ENCODE data around the gene MLPH. TPM values are rescaled to one million over a fixed set of nuclear protein-coding genes. Genes with fewer than 3 reads are reported as not detected.
A peak's percentile ranks its signal among the peaks of the same experiment; 100 is the strongest.

MLPH gene
- total RNA-seq, 1 donor, result 0.54 TPM

- DNase-seq (ENCODE audit: low read depth in 2 of 3, low spot score in 2 of 3), result no peak
Measured at GRCh38 chr2:237478095-237478494, 9.0 kb upstream of the MLPH start.

GRCh38 chr2:237478979-237479378, 8.1 kb upstream of the MLPH start:
- DNase-seq (ENCODE audit: low read depth in 2 of 3, low spot score in 2 of 3), result no peak

- no peak for DNase-seq (ENCODE audit: low read depth in 2 of 3, low spot score in 2 of 3)
Measured at GRCh38 chr2:237479747-237480146, 7.3 kb upstream of the MLPH start.

GRCh38 chr2:237480556-237480955, 6.5 kb upstream of the MLPH start:
- no peak for DNase-seq (ENCODE audit: low read depth in 2 of 3, low spot score in 2 of 3)

GRCh38 chr2:237480988-237481525, 6.0 kb upstream of the MLPH start:
- no peak for DNase-seq (ENCODE audit: low read depth in 2 of 3, low spot score in 2 of 3)

GRCh38 chr2:237482485-237482884, 4.6 kb upstream of the MLPH start:
- peak in 2 of 3 donors; percentile 57 to 64 for DNase-seq (ENCODE audit: low read depth in 2 of 3, low spot score in 2 of 3)

- DNase-seq (ENCODE audit: low read depth in 2 of 3, low spot score in 2 of 3), result no peak
Measured at GRCh38 chr2:237483018-237483731, 3.9 kb upstream of the MLPH start.

- no peak for DNase-seq (ENCODE audit: low read depth in 2 of 3, low spot score in 2 of 3)
Measured at GRCh38 chr2:237485304-237485703, 1.7 kb upstream of the MLPH start.

- no peak for DNase-seq (ENCODE audit: low read depth in 2 of 3, low spot score in 2 of 3)
Measured at GRCh38 chr2:237485844-237486243, 1.2 kb upstream of the MLPH start.

GRCh38 chr2:237486334-237486818, 675 bp upstream of the MLPH start:
- DNase-seq (ENCODE audit: low read depth in 2 of 3, low spot score in 2 of 3), result no peak

GRCh38 chr2:237487496-237487895, 445 bp downstream of the MLPH start:
- no peak for DNase-seq (ENCODE audit: low read depth in 2 of 3, low spot score in 2 of 3)

GRCh38 chr2:237488295-237488694, 1.2 kb downstream of the MLPH start:
- no peak for DNase-seq (ENCODE audit: low read depth in 2 of 3, low spot score in 2 of 3)

GRCh38 chr2:237488901-237489860, 2.1 kb downstream of the MLPH start:
- no peak for DNase-seq (ENCODE audit: low read depth in 2 of 3, low spot score in 2 of 3)

GRCh38 chr2:237490009-237490711, 3.1 kb downstream of the MLPH start:
- DNase-seq (ENCODE audit: low read depth in 2 of 3, low spot score in 2 of 3), result no peak

GRCh38 chr2:237490795-237491194, 3.7 kb downstream of the MLPH start:
- DNase-seq (ENCODE audit: low read depth in 2 of 3, low spot score in 2 of 3), result no peak

- no peak for DNase-seq (ENCODE audit: low read depth in 2 of 3, low spot score in 2 of 3)
Measured at GRCh38 chr2:237491515-237492118, 4.6 kb downstream of the MLPH start.

GRCh38 chr2:237492137-237492890, 5.3 kb downstream of the MLPH start:
- DNase-seq (ENCODE audit: low read depth in 2 of 3, low spot score in 2 of 3), result no peak

GRCh38 chr2:237494066-237494465, 7.0 kb downstream of the MLPH start:
- no peak for DNase-seq (ENCODE audit: low read depth in 2 of 3, low spot score in 2 of 3)

- DNase-seq (ENCODE audit: low read depth in 2 of 3, low spot score in 2 of 3), result no peak
Measured at GRCh38 chr2:237495521-237496117, 8.6 kb downstream of the MLPH start.

Measured in hematopoietic multipotent progenitor cell (in vitro differentiated cells).